IMR-90 (cell line): ENCODE measurements around the gene SURF2. TPM values are rescaled to one million over a fixed set of nuclear protein-coding genes. Genes with fewer than 3 reads are reported as not detected.
"Not testable (repeated sequence)": the region's sequence is repeated elsewhere in the genome, so short reads cannot be mapped to it uniquely, and the experiment has no call there.

ENCODE experiments used
- ATAC-seq: fragments of 200-7000 bp; cut with Tn5 transposase; 2 replicates; pipeline ENCODE4 v1.9.1; 2020; ENCODE audit warnings: low read depth, mild to moderate bottlenecking, moderate library complexity
- BruUV-seq: library from RNA; stranded (reverse); fragments of 400-500 nt; replicated peaks from 2 replicates; lab custom pipeline; 2021; lab: Mats Ljungman, UMichigan
- CTCF ChIA-PET: fragments of 300-600 bp; formaldehyde crosslinking; extraction: SDS; loops from one replicate; lab custom pipeline; 2021; ENCODE audit warnings: antibody characterized with exemption; lab: Yijun Ruan, JAX
- POLR2A ChIA-PET: fragments of 300-600 bp; sonication (Branson Sonifier 250); formaldehyde crosslinking; loops from one replicate; lab custom pipeline; 2022; ENCODE audit warnings: antibody characterized with exemption; ENCODE audit not compliant: unreplicated experiment; lab: Charles Lee
- DNase-seq: peaks from one replicate; pipeline ENCODE4 v3.0.0; 2013
- H2AFZ ChIP-seq: replicated peaks from 2 replicates; pipeline ENCODE3; 2013; ENCODE audit warnings: low read length, mild to moderate bottlenecking; ENCODE audit not compliant: poor library complexity
- H2AK5ac ChIP-seq: 2 replicates; pipeline ENCODE4 v1.6.1; 2013; ENCODE audit warnings: low read depth, low read length, inconsistent platforms
- H2AK9ac ChIP-seq: replicated peaks from 2 replicates; pipeline ENCODE3; 2013; ENCODE audit warnings: mild to moderate bottlenecking, low read depth, low read length, moderate library complexity; ENCODE audit not compliant: poor library complexity
- H2BK120ac ChIP-seq: 2 replicates; pipeline ENCODE4 v1.6.1; 2013; ENCODE audit warnings: low read depth, low read length, inconsistent platforms
- H2BK15ac ChIP-seq: 3 replicates; pipeline ENCODE4 v1.6.1; 2013; ENCODE audit warnings: low read depth, low read length, inconsistent platforms
- H2BK20ac ChIP-seq: 2 replicates; pipeline ENCODE4 v1.6.1; 2013; ENCODE audit warnings: low read depth, mild to moderate bottlenecking, inconsistent platforms, low read length, moderate library complexity
- H2BK5ac ChIP-seq: 2 replicates; pipeline ENCODE4 v1.6.1; 2013; ENCODE audit warnings: mild to moderate bottlenecking, low read depth, low read length, inconsistent platforms; ENCODE audit not compliant: poor library complexity, severe bottlenecking
- H3K14ac ChIP-seq: replicated peaks from 2 replicates; pipeline ENCODE4 v1.6.1; 2013; ENCODE audit warnings: low read depth, low read length, inconsistent platforms
- H3K18ac ChIP-seq: 2 replicates; pipeline ENCODE4 v1.6.1; 2013; ENCODE audit warnings: low read depth, low read length, control low read depth
- H3K23ac ChIP-seq: 2 replicates; pipeline ENCODE4 v1.6.1; 2013; ENCODE audit warnings: low read depth, low read length, inconsistent platforms
- H3K27ac ChIP-seq: 2 replicates; pipeline ENCODE4 v1.5.1; 2013; ENCODE audit warnings: mild to moderate bottlenecking, control low read depth, low read length; ENCODE audit not compliant: insufficient read depth
- H3K27me3 ChIP-seq: 2 replicates; pipeline ENCODE4 v1.6.1; 2013; ENCODE audit warnings: low read length; ENCODE audit not compliant: control insufficient read depth, insufficient read depth
- H3K36me3 ChIP-seq: 2 replicates; pipeline ENCODE4 v1.6.1; 2013; ENCODE audit warnings: low read length, mixed read lengths; ENCODE audit not compliant: control insufficient read depth, insufficient read depth
- H3K4ac ChIP-seq: 2 replicates; pipeline ENCODE4 v1.6.1; 2013; ENCODE audit warnings: low read depth, low read length, inconsistent platforms
- H3K4me1 ChIP-seq: 2 replicates; pipeline ENCODE4 v1.6.1; 2013; ENCODE audit warnings: low read length, mixed read lengths; ENCODE audit not compliant: control insufficient read depth, insufficient read depth
- H3K4me2 ChIP-seq: 2 replicates; pipeline ENCODE4 v1.6.1; 2013; ENCODE audit warnings: low read depth, mild to moderate bottlenecking, control low read depth, low read length, moderate library complexity
- H3K4me3 ChIP-seq: 2 replicates; pipeline ENCODE4 v1.5.1; 2013; ENCODE audit warnings: low read depth, mild to moderate bottlenecking, control low read depth, low read length, moderate library complexity; ENCODE audit not compliant: insufficient read depth
- H3K56ac ChIP-seq: 2 replicates; pipeline ENCODE4 v1.6.1; 2013; ENCODE audit warnings: low read length, inconsistent platforms; ENCODE audit not compliant: insufficient read depth; ENCODE audit errors: extremely low read depth
- H3K79me1 ChIP-seq, 2 experiments: 2 replicates each; pipeline ENCODE4 v1.6.1; 2013; ENCODE audit warnings: low read length in 2 of 2, inconsistent platforms in 1 of 2, low read depth in 1 of 2
- H3K9ac ChIP-seq: 2 replicates; pipeline ENCODE4 v1.6.1; 2013; ENCODE audit warnings: low read depth, low read length, control low read depth
- H3K9me1 ChIP-seq: 2 replicates; pipeline ENCODE4 v1.6.1; 2013; ENCODE audit warnings: low read length, inconsistent platforms; ENCODE audit not compliant: insufficient read depth
- H3K9me3 ChIP-seq: 2 replicates; pipeline ENCODE4 v1.6.1; 2013; ENCODE audit warnings: low read length; ENCODE audit not compliant: control insufficient read depth, insufficient read depth
- H4K20me1 ChIP-seq: 2 replicates; pipeline ENCODE4 v1.6.1; 2013; ENCODE audit warnings: low read length, inconsistent platforms; ENCODE audit not compliant: insufficient read depth
- H4K5ac ChIP-seq: 2 replicates; pipeline ENCODE4 v1.6.1; 2013; ENCODE audit warnings: mild to moderate bottlenecking, low read depth, low read length, control low read depth
- H4K8ac ChIP-seq, 2 experiments: 2 replicates each; pipeline ENCODE4 v1.6.1; 2013; ENCODE audit warnings: low read depth in 2 of 2, low read length in 2 of 2, control low read depth in 1 of 2, inconsistent platforms in 1 of 2
- H4K91ac ChIP-seq: 2 replicates; pipeline ENCODE4 v1.6.1; 2013; ENCODE audit warnings: low read depth, low read length, inconsistent platforms; ENCODE audit not compliant: insufficient read depth
- WGBS, 2 experiments: methylation state at CpG; one replicate each; pipeline versions ENCODE4 v1.1.5 to v1.1.7; 2013; ENCODE audit warnings: missing lambda C conversion rate in 2 of 2; ENCODE audit not compliant: insufficient read length in 1 of 2; ENCODE audit errors: extremely low coverage in 2 of 2; 5-methylcytosine and 5-hydroxymethylcytosine counted together
- dilution Hi-C: fragments of 300-500 bp; cut with HindIII; formaldehyde crosslinking; loops from one replicate; pipeline ENCODE4 v1.14.3; 2018; ENCODE audit warnings: low sequenced_read_pairs; ENCODE audit not compliant: unreplicated experiment
- in situ Hi-C: fragments of 300-500 bp; cut with MboI; formaldehyde crosslinking; loops from 3 replicates; pipeline ENCODE4 v1.14.3; 2019; ENCODE audit warnings: low sequenced_read_pairs, inconsistent platforms, mixed read lengths
- intact Hi-C: fragments of 100-400 bp; cut with micrococcal nuclease; formaldehyde crosslinking; loops from 2 replicates; pipeline ENCODE4 v1.10.0; 2022
- polyA plus RNA-seq, 3 experiments: library from polyadenylated mRNA; depleted of rRNA; stranded (reverse); fragments of >200 nt; gene quantifications; 2 replicates each; pipeline ENCODE4 v1.2.3, GENCODE V29; 2012; ENCODE audit warnings: low replicate concordance in 1 of 3
- total RNA-seq: library from RNA; depleted of rRNA; stranded (reverse); fragments of >200 nt; gene quantifications from 2 replicates; pipeline ENCODE4 v1.2.3, GENCODE V29; 2012

SURF2 gene
- total and polyA plus RNA-seq, 2 of the 4 experiments (the other 2 are of a cell fraction) = 9.9 to 16.3 TPM

DNA sequence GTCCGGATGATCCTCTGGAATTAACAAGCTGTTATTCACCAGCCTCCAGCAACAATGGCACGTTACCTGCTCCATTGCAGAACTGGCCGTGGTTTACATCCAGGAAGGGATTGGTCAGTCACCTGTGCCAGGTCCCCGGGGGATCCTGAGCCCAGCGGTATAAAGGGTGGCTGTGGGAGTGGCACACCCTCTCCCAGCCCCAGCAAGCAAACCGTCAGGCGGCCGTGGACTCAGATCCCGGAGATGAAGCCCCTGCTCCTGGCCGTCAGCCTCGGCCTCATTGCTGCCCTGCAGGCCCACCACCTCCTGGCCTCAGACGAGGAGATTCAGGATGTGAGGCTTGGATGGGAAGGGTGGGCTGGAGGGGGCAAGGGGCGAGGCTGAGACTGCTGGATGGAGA lies 38.8 kb upstream of the SURF2 start:
- H2BK120ac ChIP-seq, H3K9me3 ChIP-seq, H2BK5ac ChIP-seq, intact Hi-C loops, H3K36me3 ChIP-seq, H2AK9ac ChIP-seq, POLR2A ChIA-PET, H4K91ac ChIP-seq, CTCF ChIA-PET, H3K4ac ChIP-seq, H2BK15ac ChIP-seq, H3K23ac ChIP-seq, H4K8ac ChIP-seq, H4K5ac ChIP-seq, H2AFZ ChIP-seq, H2AK5ac ChIP-seq, in situ Hi-C loops, H4K20me1 ChIP-seq, H3K4me1 ChIP-seq, dilution Hi-C loops, H3K56ac ChIP-seq, H3K18ac ChIP-seq, H3K14ac ChIP-seq, H3K4me2 ChIP-seq, ATAC-seq, H3K4me3 ChIP-seq, H3K9ac ChIP-seq, DNase-seq, H3K9me1 ChIP-seq, H3K79me1 ChIP-seq, BruUV-seq, H2BK20ac ChIP-seq, H3K27ac ChIP-seq: not testable (repeated sequence)
- WGBS, 2 experiments = no CpG with 5 or more reads among the region's 13 CpGs
- peaks cover 11% of the 10 kb centered on the region for H3K27me3 ChIP-seq
